H1 (cell line): Measurements from ENCODE around the gene IPO9. TPM values are rescaled to one million over a fixed set of nuclear protein-coding genes. Genes with fewer than 3 reads are reported as not detected.

ENCODE experiments used
- CTCF ChIA-PET: fragments of 300-600 bp; sonication (Branson Sonifier 250); formaldehyde crosslinking; loops from one replicate; lab custom pipeline; 2021; ENCODE audit not compliant: partially characterized antibody; lab: Charles Lee
- POLR2A ChIA-PET: fragments of 300-600 bp; sonication (Branson Sonifier 250); formaldehyde crosslinking; loops from one replicate; lab custom pipeline; 2021; ENCODE audit warnings: inconsistent platforms; ENCODE audit not compliant: partially characterized antibody; lab: Charles Lee
- DNase-seq, 2 experiments: peaks; one replicate each; pipeline versions ENCODE4 v3.0.0 to v3.0.0-alpha.2; 2010 to 2022; ENCODE audit warnings: low spot score in 2 of 2, low read depth in 1 of 2, mixed read lengths in 1 of 2
- FAIRE-seq: peaks from 2 replicates; lab custom pipeline; 2011; peaks lifted over from hg19 to GRCh38; lab: Jason Lieb, UNC
- H2AFZ ChIP-seq: 2 replicates; pipeline ENCODE4 v1.8.1; 2012; ENCODE audit warnings: low read length, inconsistent platforms
- H2AK5ac ChIP-seq: 2 replicates; pipeline ENCODE4 v1.6.1; 2013; ENCODE audit warnings: low read depth, low read length
- H2BK120ac ChIP-seq: replicated peaks from 2 replicates; pipeline ENCODE3; 2013; ENCODE audit warnings: low read depth, low read length, inconsistent platforms
- H2BK12ac ChIP-seq: 2 replicates; pipeline ENCODE4 v1.6.1; 2013; ENCODE audit warnings: low read depth, low read length
- H2BK15ac ChIP-seq: 2 replicates; pipeline ENCODE4 v1.6.1; 2013; ENCODE audit warnings: low read length
- H2BK20ac ChIP-seq: 2 replicates; pipeline ENCODE4 v1.6.1; 2013; ENCODE audit warnings: low read length
- H2BK5ac ChIP-seq: 2 replicates; pipeline ENCODE4 v1.6.1; 2013; ENCODE audit warnings: low read depth, low read length
- H3K14ac ChIP-seq: 2 replicates; pipeline ENCODE4 v1.6.1; 2013; ENCODE audit warnings: inconsistent platforms; ENCODE audit not compliant: insufficient read length
- H3K18ac ChIP-seq: 2 replicates; pipeline ENCODE4 v1.6.1; 2013; ENCODE audit warnings: low read length; ENCODE audit errors: extremely low read depth
- H3K23ac ChIP-seq: 2 replicates; pipeline ENCODE4 v1.6.1; 2013; ENCODE audit warnings: inconsistent platforms; ENCODE audit not compliant: insufficient read length
- H3K23me2 ChIP-seq: 2 replicates; pipeline ENCODE4 v1.6.1; 2013; ENCODE audit warnings: low read depth, low read length
- H3K27ac ChIP-seq: 2 replicates; pipeline ENCODE4 v1.6.1; 2011; ENCODE audit warnings: low read depth, low read length, inconsistent platforms
- H3K27me3 ChIP-seq, 4 experiments: replicated peaks in 1 of 4; 1 replicate in 1 of 4; 2 replicates in 3 of 4; pipeline versions ENCODE4 v1.6.1 to v1.8.1; 2011 to 2013; ENCODE audit warnings: low read length in 3 of 4, mild to moderate bottlenecking in 3 of 4, inconsistent platforms in 2 of 4, mixed read lengths in 2 of 4, moderate library complexity in 1 of 4; ENCODE audit not compliant: control insufficient read depth in 3 of 4, insufficient read depth in 3 of 4; ENCODE audit errors: extremely low read depth in 1 of 4
- H3K36me3 ChIP-seq, 4 experiments: 2 replicates each; pipeline versions ENCODE4 v1.6.1 to v1.8.1; 2011 to 2013; ENCODE audit warnings: mild to moderate bottlenecking in 4 of 4, low read length in 3 of 4, moderate library complexity in 2 of 4, control low read depth in 1 of 4, inconsistent platforms in 1 of 4; ENCODE audit not compliant: insufficient read depth in 4 of 4, control insufficient read depth in 2 of 4
- H3K4ac ChIP-seq: replicated peaks from 2 replicates; pipeline ENCODE3; 2013; ENCODE audit warnings: low read length, low read depth, mixed read lengths, inconsistent platforms; ENCODE audit not compliant: insufficient read length
- H3K4me1 ChIP-seq, 4 experiments: replicated peaks in 1 of 4; 1 replicate in 1 of 4; 2 replicates in 3 of 4; pipeline versions ENCODE4 v1.6.1 to v1.8.1; 2011 to 2013; ENCODE audit warnings: low read length in 3 of 4, inconsistent platforms in 2 of 4, mixed read lengths in 1 of 4; ENCODE audit not compliant: insufficient read depth in 4 of 4, control insufficient read depth in 3 of 4
- H3K4me2 ChIP-seq, 2 experiments: 2 replicates each; pipeline versions ENCODE4 v1.6.1 to v1.8.1; 2011 to 2013; ENCODE audit warnings: low read depth in 2 of 2, low read length in 2 of 2, control low read depth in 1 of 2, inconsistent platforms in 1 of 2, mild to moderate bottlenecking in 1 of 2; ENCODE audit not compliant: insufficient read depth in 1 of 2
- H3K4me3 ChIP-seq, 4 experiments: fragments of 200-600, 300-600 bp in 1 of 4; sonication (generic), shearing (Covaris generic), sonication (Bioruptor Twin) in 1 of 4; 2 replicates each; pipeline versions ENCODE4 v1.5.1 to v1.8.1; 2011 to 2016; ENCODE audit warnings: low read length in 4 of 4, low read depth in 3 of 4, control low read depth in 2 of 4, inconsistent platforms in 2 of 4, mild to moderate bottlenecking in 2 of 4, mixed read lengths in 1 of 4, moderate library complexity in 1 of 4; ENCODE audit not compliant: insufficient read depth in 2 of 4; ENCODE audit errors: extremely low read depth in 1 of 4
- H3K56ac ChIP-seq: replicated peaks from 2 replicates; pipeline ENCODE3; 2013; ENCODE audit warnings: low read depth, mild to moderate bottlenecking, mixed read lengths, low read length, inconsistent platforms; ENCODE audit not compliant: insufficient read length
- H3K79me1 ChIP-seq: 2 replicates; pipeline ENCODE4 v1.6.1; 2013; ENCODE audit warnings: low read depth, low read length, control low read depth
- H3K79me2 ChIP-seq, 2 experiments: 2 replicates each; pipeline versions ENCODE4 v1.6.1 to v1.8.1; 2012 to 2013; ENCODE audit warnings: low read length in 2 of 2, mild to moderate bottlenecking in 2 of 2, inconsistent platforms in 1 of 2; ENCODE audit not compliant: insufficient read depth in 2 of 2, control insufficient read depth in 1 of 2
- H3K9ac ChIP-seq, 4 experiments: replicated peaks in 1 of 4; 1 replicate in 1 of 4; 2 replicates in 3 of 4; pipeline versions ENCODE4 v1.6.1 to v1.8.1; 2011 to 2013; ENCODE audit warnings: low read depth in 3 of 4, low read length in 3 of 4, control low read depth in 2 of 4, mild to moderate bottlenecking in 2 of 4, moderate library complexity in 2 of 4, inconsistent platforms in 1 of 4; ENCODE audit errors: extremely low read depth in 1 of 4
- H3K9me3 ChIP-seq, 2 experiments: 2 replicates each; pipeline versions ENCODE4 v1.6.1 to v1.8.1; 2012 to 2013; ENCODE audit warnings: mild to moderate bottlenecking in 2 of 2, moderate library complexity in 2 of 2, control low read depth in 1 of 2, inconsistent platforms in 1 of 2, low read depth in 1 of 2, low read length in 1 of 2, mixed read lengths in 1 of 2; ENCODE audit not compliant: insufficient read depth in 2 of 2
- H4K20me1 ChIP-seq, 2 experiments: replicated peaks in 1 of 2; 2 replicates each; pipeline versions ENCODE3 to v1.8.1; 2011 to 2013; ENCODE audit warnings: inconsistent platforms in 2 of 2, low read length in 2 of 2, mild to moderate bottlenecking in 1 of 2; ENCODE audit not compliant: insufficient read depth in 2 of 2, control insufficient read depth in 1 of 2
- H4K5ac ChIP-seq: 2 replicates; pipeline ENCODE4 v1.6.1; 2013; ENCODE audit warnings: low read length, low read depth, mixed read lengths, inconsistent platforms; ENCODE audit not compliant: insufficient read length
- H4K8ac ChIP-seq: 2 replicates; pipeline ENCODE4 v1.8.0; 2013; ENCODE audit warnings: mild to moderate bottlenecking, moderate library complexity, low read length, inconsistent platforms; ENCODE audit not compliant: insufficient read depth; ENCODE audit errors: extremely low read depth
- H4K91ac ChIP-seq: replicated peaks from 2 replicates; pipeline ENCODE3; 2013; ENCODE audit warnings: low read length, mixed read lengths, inconsistent platforms; ENCODE audit not compliant: insufficient read length
- CEBPB ChIP-seq: IDR thresholded peaks from 2 replicates; pipeline ENCODE4 v1.6.1; 2012; ENCODE audit warnings: low read depth, low read length
- CHD1 ChIP-seq: IDR thresholded peaks from 2 replicates; pipeline ENCODE4 v1.6.1; 2012; ENCODE audit warnings: low read depth, low read length, improper control_type of control experiment
- CHD2 ChIP-seq: IDR thresholded peaks from 2 replicates; pipeline ENCODE4 v1.6.1; 2012; ENCODE audit warnings: low read length, improper control_type of control experiment
- EP300 ChIP-seq, 2 experiments: IDR thresholded peaks; 1 replicate in 1 of 2; 2 replicates in 1 of 2; pipeline ENCODE4 v1.6.1; 2011 to 2012; ENCODE audit warnings: low read depth in 2 of 2, low read length in 2 of 2, mild to moderate bottlenecking in 2 of 2, borderline replicate concordance in 1 of 2, inconsistent platforms in 1 of 2, moderate library complexity in 1 of 2
- GTF2F1 ChIP-seq: IDR thresholded peaks from 2 replicates; pipeline ENCODE4 v1.6.1; 2012; ENCODE audit warnings: low read depth, low read length, improper control_type of control experiment, borderline replicate concordance
- MAX ChIP-seq: IDR thresholded peaks from 2 replicates; pipeline ENCODE4 v1.6.1; 2012; ENCODE audit warnings: inconsistent platforms
- POLR2AphosphoS5 ChIP-seq: IDR thresholded peaks from 2 replicates; pipeline ENCODE4 v1.6.1; 2011; ENCODE audit warnings: low read depth, low read length
- SIN3A ChIP-seq, 2 experiments: IDR thresholded peaks in 1 of 2; conservative IDR thresholded peaks in 1 of 2; 2 replicates each; pipeline ENCODE4 v1.6.1; 2011 to 2012; ENCODE audit warnings: low read length in 2 of 2, improper control_type of control experiment in 1 of 2, low read depth in 1 of 2, mild to moderate bottlenecking in 1 of 2
- SP1 ChIP-seq: IDR thresholded peaks from 2 replicates; pipeline ENCODE4 v1.6.1; 2011; ENCODE audit warnings: low read depth, low read length
- TCF12 ChIP-seq: IDR thresholded peaks from 2 replicates; pipeline ENCODE4 v1.6.1; 2011; ENCODE audit warnings: low read depth, mild to moderate bottlenecking, low read length
- WGBS, 2 experiments: shearing (Covaris generic) in 1 of 2; methylation state at CpG; one replicate each; pipeline versions ENCODE4 v1.1.6 to v1.1.7; 2013 to 2015; ENCODE audit warnings: low lambda C conversion rate in 2 of 2, mixed read lengths in 2 of 2, inconsistent platforms in 1 of 2, low coverage in 1 of 2, missing lambda C conversion rate in 1 of 2; ENCODE audit not compliant: insufficient replicate concordance in 2 of 2, insufficient coverage in 1 of 2, insufficient read length in 1 of 2; ENCODE audit errors: extremely low coverage in 1 of 2, missing lambda C conversion rate in 1 of 2; 5-methylcytosine and 5-hydroxymethylcytosine counted together
- polyA plus RNA-seq, 7 experiments: library from polyadenylated mRNA; depleted of rRNA in 3 of 7; stranded (reverse) in 5 of 7; unstranded in 2 of 7; fragments of >200 nt in 5 of 7; fragments of 200-250 nt in 2 of 7; gene quantifications; 1 replicate in 5 of 7; 2 replicates in 1 of 7; 4 replicates in 1 of 7; pipeline versions ENCODE4 v1.2.1 to v1.2.3, GENCODE V29; 2011 to 2013; ENCODE audit warnings: missing spikeins in 2 of 7, mixed read lengths in 2 of 7
- total RNA-seq: library from RNA; stranded (reverse); fragmentation: NEBNext Ultra II Directional; extraction: Animal tissue kit (Norgen Biotek cat#: 25700); gene quantifications from 2 replicates; pipeline ENCODE4 v1.2.1, GENCODE V29; 2021

IPO9 gene
- total and polyA plus RNA-seq, 2 of the 8 experiments (the other 6 are each of a cell fraction or from before 2014, with no cell fraction given): 61.0 to 122 TPM

- Histone ChIP-seq H3K56ac (no peak overlapping the region), H3K23ac (no peak overlapping the region), H3K4ac (no peak overlapping the region), H3K4me3 (no peak overlapping the region), H2AFZ (no peak overlapping the region), H3K4me2 (no peak overlapping the region), H2BK12ac (no peak overlapping the region), H4K5ac (no peak overlapping the region), H4K91ac (no peak overlapping the region), H3K36me3 (peaks cover 16 to 56% (median 37%) of the 10 kb centered on the region in 4 experiments), H4K20me1 (no peaks in the 10 kb centered on the region), H3K27ac (no peak overlapping the region), H3K23me2 (no peaks in the 10 kb centered on the region), H3K4me1 (no peaks in the 10 kb centered on the region), H2AK5ac (no peak overlapping the region), H4K8ac (no peak overlapping the region), H3K9me3 (no peaks in the 10 kb centered on the region), H2BK120ac (no peak overlapping the region), H3K9ac (no peak overlapping the region), H3K27me3 (no peaks in the 10 kb centered on the region), H3K18ac (no peak overlapping the region), H3K79me1 (no peaks in the 10 kb centered on the region), H2BK5ac (no peak overlapping the region), H3K14ac (no peak overlapping the region), H2BK20ac (no peak overlapping the region), H3K79me2 (no peaks in the 10 kb centered on the region), H2BK15ac (no peak overlapping the region)
- TF ChIP-seq EP300 (IDR thresholded peaks at IDR 0.05; ENCODE audit: borderline replicate concordance in 1 of 2, low read depth in 2 of 2, low read length in 2 of 2) (no peak), GTF2F1 (no peak), SP1 (no peak), CHD2 (no peak), TCF12 (no peak), CHD1 (no peak), POLR2AphosphoS5 (no peak), CEBPB (no peak), SIN3A (conservative IDR thresholded peaks at IDR 0.05 in 1 of 2, IDR thresholded peaks at IDR 0.05 in 1 of 2; ENCODE audit: low read depth in 1 of 2, low read length in 2 of 2) (no peak), MAX (no peak)
- no peak for FAIRE-seq
- DNase-seq: no peak
- POLR2A ChIA-PET: interaction anchor here (1.7 kb wide), 1 partner anchor 57 kb away, joined by 4 read pairs; no protein-coding TSS in a partner anchor
- WGBS, 2 experiments: 88% methylated on average over 17 of the region's 18 CpGs; no CpG with 5 or more reads in 1 of the 2 experiments
- CTCF ChIA-PET: interaction anchor here (1.1 to 19.1 kb wide), 13 partner anchors 7 to 259 kb away, joined by 3 to 823 read pairs (median 7); no protein-coding TSS in a partner anchor
Measured at GRCh38 chr1:201788296-201788695, 40.7 kb upstream of the IPO9 start.
